HG02642 (cell line): ENCODE measurements around the gene ZNF213.
"Not testable (repeated sequence)": the region's sequence is repeated elsewhere in the genome, so short reads cannot be mapped to it uniquely, and the experiment has no call there.

Source experiments
- ATAC-seq: cut with Tn5 transposase; IDR thresholded peaks from one replicate; pipeline ENCODE4 v1.9.1; 2021; ENCODE audit warnings: mild to moderate bottlenecking; ENCODE audit not compliant: unreplicated experiment, poor library complexity

ZNF213 gene

GRCh38 chr16:3123986-3124886 is 10.6 kb upstream of the ZNF213 start:
- ATAC-seq, result peak; percentile 89

GRCh38 chr16:3127745-3128144 is 7.1 kb upstream of the ZNF213 start:
- no peak for ATAC-seq

- peak; percentile 48 for ATAC-seq
Observed at GRCh38 chr16:3129137-3130131, 5.4 kb upstream of the ZNF213 start.

- no peak for ATAC-seq
Observed at GRCh38 chr16:3131755-3132377, 3.0 kb upstream of the ZNF213 start.

GRCh38 chr16:3133844-3134243 is 985 bp upstream of the ZNF213 start:
- no peak for ATAC-seq

GRCh38 chr16:3135126-3135715 is 392 bp downstream of the ZNF213 start:
- no peak for ATAC-seq

- no peak for ATAC-seq
Observed at GRCh38 chr16:3137267-3137666, 2.4 kb downstream of the ZNF213 start.

GRCh38 chr16:3138342-3138741 is 3.5 kb downstream of the ZNF213 start:
- no peak for ATAC-seq

- no peak for ATAC-seq
Observed at GRCh38 chr16:3138823-3139426, 4.1 kb downstream of the ZNF213 start.

GRCh38 chr16:3139561-3139960 is 4.7 kb downstream of the ZNF213 start:
- ATAC-seq, result not testable (repeated sequence)

- no peak for ATAC-seq
Observed at GRCh38 chr16:3140603-3141427, 6.0 kb downstream of the ZNF213 start.

GRCh38 chr16:3141781-3142311 is 7.0 kb downstream of the ZNF213 start:
- ATAC-seq, result no peak

GRCh38 chr16:3142327-3142726 is 7.5 kb downstream of the ZNF213 start:
- ATAC-seq, result no peak

GRCh38 chr16:3142770-3143169 is 7.9 kb downstream of the ZNF213 start:
- ATAC-seq, result no peak

GRCh38 chr16:3143189-3143588 is 8.4 kb downstream of the ZNF213 start:
- no peak for ATAC-seq

- no peak for ATAC-seq
Observed at GRCh38 chr16:3143598-3144320, 8.9 kb downstream of the ZNF213 start.

GRCh38 chr16:3144321-3144983 is 9.6 kb downstream of the ZNF213 start:
- no peak for ATAC-seq
